Activated effector memory CD4-positive, alpha-beta T cell treated with Interleukin-2 at 50 U/mL for 16 hours (primary cell): ENCODE measurements around the gene MED17.

Source experiments
- DNase-seq: peaks from one replicate; pipeline ENCODE4 v3.0.0-alpha.2; 2020

MED17 gene

GRCh38 chr11:93850594-93851018 is 66.5 kb downstream of the MED17 start, which contains the start of gene VSTM5:
VSTM5 (minus strand) TSS chr11:93850618; CDS start chr11:93850502, 116 bp downstream.
- DNase-seq = no peak

- DNase-seq = no peak
Measured at GRCh38 chr11:93852242-93852641, 68.2 kb downstream of the MED17 start.

- no peak for DNase-seq
Measured at GRCh38 chr11:93857413-93858120, 73.5 kb downstream of the MED17 start.

- DNase-seq = no peak
Measured at GRCh38 chr11:93858121-93858775, 74.2 kb downstream of the MED17 start.

GRCh38 chr11:93861808-93862207 is 77.7 kb downstream of the MED17 start:
- DNase-seq = no peak
